HepG2 (cell line): ENCODE results near the gene CRTC2. TPM values are rescaled to one million over a fixed set of nuclear protein-coding genes. Genes with fewer than 3 reads are reported as not detected.

ENCODE experiments used
- IKZF5 ChIP-seq: IDR thresholded peaks from 2 replicates; pipeline ENCODE4 v1.6.1; 2018; ENCODE audit warnings: missing genetic modification reagents, mild to moderate bottlenecking, missing compliant biosample characterization
- KDM4B ChIP-seq: sonication (generic); formaldehyde crosslinking; IDR thresholded peaks from 2 replicates; pipeline ENCODE4 v1.4.0; 2020; ENCODE audit warnings: missing genetic modification reagents
- MIXL1 ChIP-seq: IDR thresholded peaks from 2 replicates; pipeline ENCODE4 v1.6.1; 2016
- NAIF1 ChIP-seq: sonication (generic); formaldehyde crosslinking; IDR thresholded peaks from 2 replicates; pipeline ENCODE4 v1.5.0; 2020; ENCODE audit warnings: mild to moderate bottlenecking, missing genetic modification reagents, borderline replicate concordance
- ZC3H4 ChIP-seq: sonication (generic); formaldehyde crosslinking; IDR thresholded peaks from 2 replicates; pipeline ENCODE4 v1.4.0; 2020; ENCODE audit warnings: missing genetic modification reagents, borderline replicate concordance
- ZNF441 ChIP-seq: sonication (generic); formaldehyde crosslinking; IDR thresholded peaks from 2 replicates; pipeline ENCODE4 v1.7.0; 2021; ENCODE audit warnings: missing genetic modification reagents, borderline replicate concordance
- ZNF510 ChIP-seq: sonication (generic); formaldehyde crosslinking; IDR thresholded peaks from 2 replicates; pipeline ENCODE4 v1.4.0; 2020; ENCODE audit warnings: low read depth, mild to moderate bottlenecking, missing genetic modification reagents
- ZNF674 ChIP-seq: sonication (generic); formaldehyde crosslinking; IDR thresholded peaks from 2 replicates; pipeline ENCODE4 v1.5.0; 2020; ENCODE audit warnings: low read depth, mild to moderate bottlenecking, missing genetic modification reagents
- polyA plus RNA-seq, 8 experiments: library from polyadenylated mRNA; depleted of rRNA in 3 of 8; stranded (reverse) in 7 of 8; unstranded in 1 of 8; fragments of >200 nt; fragmentation: Illumina TruSeq in 4 of 8; extraction: Trizol in 4 of 8; gene quantifications; 2 replicates each; pipeline versions ENCODE4 v1.2.1 to v1.2.3, GENCODE V29; 2011 to 2016; ENCODE audit warnings: low read depth in 4 of 8, missing spikeins in 1 of 8, mixed read lengths in 1 of 8; ENCODE audit not compliant: insufficient read depth in 1 of 8
- total RNA-seq, 5 experiments: library from RNA; depleted of rRNA; stranded (reverse); fragments of >200 nt; fragmentation: Illumina TruSeq; extraction: Trizol; gene quantifications; 2 replicates each; pipeline ENCODE4 v1.2.3, GENCODE V29; 2016; ENCODE audit warnings: low read depth in 1 of 5
- TF ChIP-seq, protein P1 (sequence below): sonication (generic); formaldehyde crosslinking; IDR thresholded peaks from 2 replicates; pipeline ENCODE4 v1.8.0; 2022; ENCODE audit warnings: mild to moderate bottlenecking, missing genetic modification reagents; ENCODE audit not compliant: insufficient replicate concordance
- TF ChIP-seq, protein P2 (sequence below): sonication (generic); formaldehyde crosslinking; IDR thresholded peaks from 2 replicates; pipeline ENCODE4 v1.5.0; 2020; ENCODE audit warnings: missing genetic modification reagents
- TF ChIP-seq, protein P3 (sequence below): sonication (generic); formaldehyde crosslinking; IDR thresholded peaks from 2 replicates; pipeline ENCODE4 v1.4.0; 2020; ENCODE audit warnings: missing genetic modification reagents, borderline replicate concordance
- TF ChIP-seq, protein P4 (sequence below): sonication (generic); formaldehyde crosslinking; IDR thresholded peaks from 2 replicates; pipeline ENCODE4 v1.8.1; 2023; ENCODE audit warnings: mild to moderate bottlenecking, inconsistent platforms, moderate library complexity, missing genetic modification reagents, borderline replicate concordance
- TF ChIP-seq, protein P5 (sequence below): sonication (generic); formaldehyde crosslinking; IDR thresholded peaks from 2 replicates; pipeline ENCODE4 v1.4.0; 2020; ENCODE audit warnings: mild to moderate bottlenecking, missing genetic modification reagents
- TF ChIP-seq, protein P6 (sequence below): sonication (generic); formaldehyde crosslinking; conservative IDR thresholded peaks from 2 replicates; pipeline ENCODE4 v1.4.0; 2020; ENCODE audit warnings: missing genetic modification reagents

The CRTC2 gene
- total and polyA plus RNA-seq, 2 of the 13 experiments (the other 11 are each of a cell fraction or from before 2014, with no cell fraction given), result 6.1 to 26.7 TPM

DNA sequence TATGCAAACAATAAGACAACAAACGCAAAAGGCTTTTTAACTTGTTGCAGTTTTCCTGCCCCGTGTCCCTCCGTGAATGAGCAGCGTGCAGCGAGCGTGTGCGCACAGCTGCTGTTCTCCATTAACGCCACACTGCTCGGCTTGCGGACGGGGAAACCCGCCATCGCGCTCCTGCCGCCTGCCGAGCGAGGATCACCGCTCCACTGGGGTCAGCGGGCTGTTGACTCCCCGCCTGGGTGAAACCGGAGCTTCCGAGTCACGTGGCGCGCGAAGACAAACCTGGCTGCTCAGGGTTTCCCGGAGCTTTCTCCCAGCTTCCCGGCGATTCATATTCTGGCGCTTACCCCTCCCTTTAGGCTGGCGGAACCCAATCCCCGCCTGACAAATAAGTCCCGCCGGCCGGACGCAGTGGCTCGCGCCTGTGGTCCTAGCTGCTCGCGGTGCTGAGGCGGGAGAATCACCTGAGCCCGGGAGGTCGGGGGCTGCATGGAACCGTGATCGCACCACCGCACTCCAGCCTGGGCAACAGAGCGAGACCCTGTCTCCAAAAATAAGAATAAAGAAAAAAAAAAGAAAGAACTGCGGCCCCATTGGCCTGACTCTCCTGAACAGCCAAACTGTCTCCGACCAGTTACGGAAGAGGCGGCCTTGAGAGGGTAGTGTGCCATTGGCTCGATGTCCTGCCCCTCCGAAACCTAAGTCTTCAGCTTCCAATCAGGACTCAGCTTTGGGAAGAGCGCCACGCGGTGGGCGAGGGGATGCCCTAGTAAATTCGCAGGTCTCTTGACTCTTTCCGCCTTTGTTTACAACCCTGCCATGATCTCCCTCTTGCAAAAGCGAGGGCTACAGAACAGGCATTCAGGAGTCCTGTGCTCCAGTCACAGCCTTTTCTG, 8.9 kb upstream of the CRTC2 start, which contains the start of gene CREB3L4 (continued):
- TF ChIP-seq, protein P1, sequence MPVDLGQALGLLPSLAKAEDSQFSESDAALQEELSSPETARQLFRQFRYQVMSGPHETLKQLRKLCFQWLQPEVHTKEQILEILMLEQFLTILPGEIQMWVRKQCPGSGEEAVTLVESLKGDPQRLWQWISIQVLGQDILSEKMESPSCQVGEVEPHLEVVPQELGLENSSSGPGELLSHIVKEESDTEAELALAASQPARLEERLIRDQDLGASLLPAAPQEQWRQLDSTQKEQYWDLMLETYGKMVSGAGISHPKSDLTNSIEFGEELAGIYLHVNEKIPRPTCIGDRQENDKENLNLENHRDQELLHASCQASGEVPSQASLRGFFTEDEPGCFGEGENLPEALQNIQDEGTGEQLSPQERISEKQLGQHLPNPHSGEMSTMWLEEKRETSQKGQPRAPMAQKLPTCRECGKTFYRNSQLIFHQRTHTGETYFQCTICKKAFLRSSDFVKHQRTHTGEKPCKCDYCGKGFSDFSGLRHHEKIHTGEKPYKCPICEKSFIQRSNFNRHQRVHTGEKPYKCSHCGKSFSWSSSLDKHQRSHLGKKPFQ (CRISPR knock-in tag), result peak; percentile 22
- no peak for TF ChIP-seq ZNF674 (CRISPR knock-in tag)
- peak; percentile 95; the same call in 1 of the 2 replicates for TF ChIP-seq NAIF1
- TF ChIP-seq ZC3H4 (CRISPR knock-in tag), result no peak
- TF ChIP-seq IKZF5 (CRISPR knock-in tag), result peak; percentile 58; the same call in 1 of the 2 replicates
- TF ChIP-seq, protein P2, sequence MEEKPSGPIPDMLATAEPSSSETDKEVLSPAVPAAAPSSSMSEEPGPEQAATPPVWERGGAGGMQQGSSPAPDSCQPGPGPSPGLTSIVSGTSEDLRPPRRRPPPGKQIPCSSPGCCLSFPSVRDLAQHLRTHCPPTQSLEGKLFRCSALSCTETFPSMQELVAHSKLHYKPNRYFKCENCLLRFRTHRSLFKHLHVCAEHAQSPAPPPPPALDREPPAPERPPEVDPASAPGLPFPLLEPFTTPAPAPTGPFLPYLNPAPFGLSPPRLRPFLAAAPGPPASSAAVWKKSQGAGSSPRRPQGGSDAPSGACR, result peak; percentile 38; the same call in 1 of the 2 replicates
- TF ChIP-seq, protein P3, sequence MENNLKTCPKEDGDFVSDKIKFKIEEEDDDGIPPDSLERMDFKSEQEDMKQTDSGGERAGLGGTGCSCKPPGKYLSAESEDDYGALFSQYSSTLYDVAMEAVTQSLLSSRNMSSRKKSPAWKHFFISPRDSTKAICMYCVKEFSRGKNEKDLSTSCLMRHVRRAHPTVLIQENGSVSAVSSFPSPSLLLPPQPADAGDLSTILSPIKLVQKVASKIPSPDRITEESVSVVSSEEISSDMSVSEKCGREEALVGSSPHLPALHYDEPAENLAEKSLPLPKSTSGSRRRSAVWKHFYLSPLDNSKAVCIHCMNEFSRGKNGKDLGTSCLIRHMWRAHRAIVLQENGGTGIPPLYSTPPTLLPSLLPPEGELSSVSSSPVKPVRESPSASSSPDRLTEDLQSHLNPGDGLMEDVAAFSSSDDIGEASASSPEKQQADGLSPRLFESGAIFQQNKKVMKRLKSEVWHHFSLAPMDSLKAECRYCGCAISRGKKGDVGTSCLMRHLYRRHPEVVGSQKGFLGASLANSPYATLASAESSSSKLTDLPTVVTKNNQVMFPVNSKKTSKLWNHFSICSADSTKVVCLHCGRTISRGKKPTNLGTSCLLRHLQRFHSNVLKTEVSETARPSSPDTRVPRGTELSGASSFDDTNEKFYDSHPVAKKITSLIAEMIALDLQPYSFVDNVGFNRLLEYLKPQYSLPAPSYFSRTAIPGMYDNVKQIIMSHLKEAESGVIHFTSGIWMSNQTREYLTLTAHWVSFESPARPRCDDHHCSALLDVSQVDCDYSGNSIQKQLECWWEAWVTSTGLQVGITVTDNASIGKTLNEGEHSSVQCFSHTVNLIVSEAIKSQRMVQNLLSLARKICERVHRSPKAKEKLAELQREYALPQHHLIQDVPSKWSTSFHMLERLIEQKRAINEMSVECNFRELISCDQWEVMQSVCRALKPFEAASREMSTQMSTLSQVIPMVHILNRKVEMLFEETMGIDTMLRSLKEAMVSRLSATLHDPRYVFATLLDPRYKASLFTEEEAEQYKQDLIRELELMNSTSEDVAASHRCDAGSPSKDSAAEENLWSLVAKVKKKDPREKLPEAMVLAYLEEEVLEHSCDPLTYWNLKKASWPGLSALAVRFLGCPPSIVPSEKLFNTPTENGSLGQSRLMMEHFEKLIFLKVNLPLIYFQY (CRISPR knock-in tag), result no peak
- TF ChIP-seq, protein P4, sequence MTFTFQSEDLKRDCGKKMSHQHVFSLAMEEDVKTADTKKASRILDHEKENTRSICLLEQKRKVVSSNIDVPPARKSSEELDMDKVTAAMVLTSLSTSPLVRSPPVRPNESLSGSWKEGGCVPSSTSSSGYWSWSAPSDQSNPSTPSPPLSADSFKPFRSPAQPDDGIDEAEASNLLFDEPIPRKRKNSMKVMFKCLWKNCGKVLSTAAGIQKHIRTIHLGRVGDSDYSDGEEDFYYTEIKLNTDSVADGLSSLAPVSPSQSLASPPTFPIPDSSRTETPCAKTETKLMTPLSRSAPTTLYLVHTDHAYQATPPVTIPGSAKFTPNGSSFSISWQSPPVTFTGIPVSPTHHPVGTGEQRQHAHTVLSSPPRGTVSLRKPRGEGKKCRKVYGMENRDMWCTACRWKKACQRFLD, result no peak
- TF ChIP-seq MIXL1 (CRISPR knock-in tag), result peak; percentile 69; the same call in 1 of the 2 replicates
- peak; percentile 72; the same call in 1 of the 2 replicates for TF ChIP-seq ZNF441 (CRISPR knock-in tag)
- TF ChIP-seq KDM4B (CRISPR knock-in tag), result 0 out of 2 replicates have a peak, but pooled peaks have one; percentile 33
- TF ChIP-seq, protein P5, sequence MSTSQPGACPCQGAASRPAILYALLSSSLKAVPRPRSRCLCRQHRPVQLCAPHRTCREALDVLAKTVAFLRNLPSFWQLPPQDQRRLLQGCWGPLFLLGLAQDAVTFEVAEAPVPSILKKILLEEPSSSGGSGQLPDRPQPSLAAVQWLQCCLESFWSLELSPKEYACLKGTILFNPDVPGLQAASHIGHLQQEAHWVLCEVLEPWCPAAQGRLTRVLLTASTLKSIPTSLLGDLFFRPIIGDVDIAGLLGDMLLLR (CRISPR knock-in tag), result no peak
- peak; percentile 89 for TF ChIP-seq ZNF510 (CRISPR knock-in tag)
- TF ChIP-seq, protein P6, sequence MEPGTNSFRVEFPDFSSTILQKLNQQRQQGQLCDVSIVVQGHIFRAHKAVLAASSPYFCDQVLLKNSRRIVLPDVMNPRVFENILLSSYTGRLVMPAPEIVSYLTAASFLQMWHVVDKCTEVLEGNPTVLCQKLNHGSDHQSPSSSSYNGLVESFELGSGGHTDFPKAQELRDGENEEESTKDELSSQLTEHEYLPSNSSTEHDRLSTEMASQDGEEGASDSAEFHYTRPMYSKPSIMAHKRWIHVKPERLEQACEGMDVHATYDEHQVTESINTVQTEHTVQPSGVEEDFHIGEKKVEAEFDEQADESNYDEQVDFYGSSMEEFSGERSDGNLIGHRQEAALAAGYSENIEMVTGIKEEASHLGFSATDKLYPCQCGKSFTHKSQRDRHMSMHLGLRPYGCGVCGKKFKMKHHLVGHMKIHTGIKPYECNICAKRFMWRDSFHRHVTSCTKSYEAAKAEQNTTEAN (CRISPR knock-in tag), result peak; percentile 79
